HG03039 (cell line): ENCODE data around the gene RPTOR.

Experiments
- ATAC-seq: cut with Tn5 transposase; IDR thresholded peaks from one replicate; pipeline ENCODE4 v1.9.1; 2021; ENCODE audit warnings: mild to moderate bottlenecking, moderate library complexity; ENCODE audit not compliant: unreplicated experiment

The RPTOR gene

DNA sequence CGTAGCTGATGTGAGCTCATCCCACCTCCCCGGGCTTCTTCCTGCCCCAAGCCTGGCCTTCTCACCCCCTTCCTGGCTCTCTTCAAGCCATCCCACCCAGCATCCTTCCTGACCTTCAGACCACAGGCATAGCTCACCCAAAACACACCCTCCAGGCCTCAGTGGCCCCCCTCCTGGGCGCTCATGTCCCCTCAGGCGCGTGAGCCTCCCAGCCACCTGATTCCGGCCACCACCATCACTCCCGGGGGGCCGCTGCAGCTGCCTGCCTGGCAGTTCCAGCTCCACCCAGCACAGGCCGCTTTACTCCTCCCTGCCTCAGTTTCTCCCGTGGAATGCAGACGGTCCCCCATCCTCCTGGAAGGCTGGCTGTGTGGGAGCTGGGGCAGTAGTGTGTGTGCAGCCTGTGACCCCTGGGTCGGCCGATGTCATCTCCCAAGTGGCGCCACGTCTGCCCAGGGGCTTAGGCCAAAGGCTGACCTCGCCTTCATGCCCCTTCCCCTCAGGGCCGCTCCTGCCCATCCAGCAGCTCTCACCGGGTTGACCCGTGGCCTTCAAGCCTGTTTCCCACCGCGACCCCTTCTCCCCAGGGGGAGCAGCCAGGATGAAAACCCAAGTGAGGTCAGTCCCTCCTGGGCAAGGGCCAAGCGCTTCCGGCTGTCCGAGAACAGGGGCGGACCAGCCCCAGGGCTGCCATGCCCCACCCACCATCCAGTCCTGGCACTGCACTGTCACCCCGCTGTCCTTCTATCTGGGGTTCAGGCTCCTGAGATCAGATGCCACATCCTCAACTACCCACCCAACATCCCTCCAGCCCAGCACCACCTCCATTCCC is 435.1 kb downstream of the RPTOR start:
- no peak for ATAC-seq

DNA sequence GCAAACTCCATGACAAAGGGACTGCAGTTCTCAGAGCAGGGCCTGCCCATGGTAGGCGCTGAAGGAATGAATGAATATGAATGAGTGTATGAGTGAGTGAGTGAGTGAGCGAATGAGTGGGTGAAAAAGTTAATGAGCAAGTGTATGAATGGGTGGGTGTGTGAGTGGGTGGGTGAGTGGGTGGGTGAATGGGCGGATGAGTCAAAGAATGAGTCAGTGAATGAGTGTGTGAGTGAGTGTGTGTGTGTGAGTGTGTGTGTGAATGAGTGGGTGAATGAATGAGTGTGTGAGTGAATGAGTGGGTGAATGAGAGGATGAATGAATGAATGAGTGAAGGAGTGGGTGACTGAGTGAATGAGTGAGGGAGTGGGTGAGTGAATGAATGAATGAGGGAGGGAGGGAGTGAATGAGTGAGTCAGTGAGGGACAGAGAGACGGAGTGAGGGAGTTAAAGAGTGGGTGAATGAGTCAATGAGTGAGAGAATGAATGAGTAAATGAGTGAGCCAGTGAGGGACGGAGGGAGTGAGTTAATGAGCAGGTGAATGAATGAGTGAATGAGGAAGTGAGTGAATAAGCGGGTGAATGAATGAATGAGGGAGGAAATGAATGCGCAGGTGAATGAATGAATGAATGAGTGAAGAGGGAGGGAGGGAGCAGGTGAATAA is 435.9 kb downstream of the RPTOR start:
- ATAC-seq = no peak

DNA sequence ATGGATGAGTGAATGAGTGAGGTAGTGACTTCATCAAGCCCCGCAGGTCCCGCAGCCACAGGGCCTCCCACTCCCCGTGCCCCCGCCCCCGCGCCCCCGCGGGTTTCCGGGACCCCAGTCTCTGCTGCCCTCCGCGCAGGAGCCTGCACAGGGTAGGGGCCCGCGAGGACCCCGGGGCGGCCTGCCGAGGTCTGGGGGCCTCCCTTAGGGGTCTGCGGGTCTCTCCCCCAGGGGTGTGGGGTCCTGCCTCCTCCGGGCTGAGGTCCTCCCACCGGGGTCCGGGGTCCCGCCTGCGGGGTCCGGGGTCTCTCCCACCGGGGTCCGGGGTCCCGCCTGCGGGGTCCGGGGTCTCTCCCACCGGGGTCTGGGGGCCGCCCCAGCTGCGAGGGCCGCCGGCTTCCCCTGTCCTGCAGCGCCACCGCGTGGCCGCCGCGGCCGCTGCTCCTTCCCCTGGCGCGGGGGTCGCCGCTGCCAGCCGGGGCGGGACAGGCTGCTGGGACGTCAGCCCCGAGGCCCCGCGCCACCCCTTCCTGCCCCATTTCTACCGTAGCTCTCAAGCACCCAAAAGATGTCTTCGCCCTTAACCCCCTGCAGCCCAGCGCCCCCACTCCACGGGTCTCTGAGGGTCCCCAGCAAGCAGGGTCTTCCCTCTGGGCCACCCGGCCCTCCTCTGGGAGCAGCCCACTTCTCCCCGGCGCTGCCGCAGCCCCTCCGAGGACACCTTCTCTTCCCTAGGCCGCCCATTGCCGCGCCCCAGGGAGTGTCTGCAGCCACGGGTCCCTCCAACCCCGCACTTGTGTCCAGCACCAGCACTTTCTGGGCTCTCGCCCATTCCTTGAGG is 436.6 kb downstream of the RPTOR start:
- ATAC-seq = no peak

DNA sequence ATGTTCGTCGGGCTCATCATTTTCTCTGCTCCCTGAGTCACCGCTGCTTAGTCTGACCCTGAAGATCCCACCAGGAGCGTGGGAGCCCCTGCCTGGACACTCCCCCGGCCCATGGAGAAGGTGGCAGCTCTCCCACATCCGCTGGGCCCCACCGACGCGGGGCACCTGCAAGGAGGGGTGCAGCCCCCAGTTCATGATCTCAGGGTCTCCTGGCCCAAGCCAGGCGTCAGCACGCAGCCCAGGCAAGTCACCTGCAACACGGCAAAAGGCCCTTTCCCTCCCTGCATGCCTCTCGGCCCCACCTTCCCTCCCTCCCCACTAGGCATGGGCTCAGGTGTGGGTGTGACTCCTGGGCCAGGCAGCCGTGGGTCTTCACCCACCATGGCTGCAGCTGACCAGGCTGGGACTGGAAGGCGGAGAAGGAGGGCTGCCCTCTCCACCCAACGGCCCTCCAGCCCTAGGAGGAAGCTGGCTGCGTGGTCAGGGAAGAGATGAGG is 437.3 kb downstream of the RPTOR start:
- ATAC-seq = no peak

DNA sequence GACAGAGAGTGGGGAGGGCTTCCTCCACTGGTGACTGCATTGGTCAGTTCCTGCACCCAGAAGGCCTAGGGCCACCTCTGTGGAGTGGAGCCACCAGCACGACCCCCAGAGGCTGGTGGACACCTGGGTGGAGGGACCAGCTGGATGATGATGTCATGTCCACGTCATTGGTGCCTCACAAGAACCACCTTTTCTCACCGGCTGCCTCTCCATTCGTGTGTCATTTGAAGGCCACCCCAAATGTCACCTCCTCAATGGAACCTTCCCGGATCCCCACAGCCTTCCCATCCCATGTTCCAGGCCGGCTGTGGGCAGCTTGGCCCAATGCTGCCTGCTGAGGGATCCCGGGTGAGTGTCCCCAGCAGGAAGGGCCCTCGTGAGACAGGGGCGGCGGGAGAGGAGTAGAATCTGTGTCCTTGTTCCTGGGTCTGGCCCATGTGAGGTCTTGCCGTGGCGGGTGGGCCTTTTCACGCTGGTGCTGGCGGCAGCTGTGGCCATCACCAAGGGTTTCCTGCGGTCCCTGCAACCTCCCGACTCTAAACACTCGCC is 437.9 kb downstream of the RPTOR start:
- ATAC-seq = no peak

DNA sequence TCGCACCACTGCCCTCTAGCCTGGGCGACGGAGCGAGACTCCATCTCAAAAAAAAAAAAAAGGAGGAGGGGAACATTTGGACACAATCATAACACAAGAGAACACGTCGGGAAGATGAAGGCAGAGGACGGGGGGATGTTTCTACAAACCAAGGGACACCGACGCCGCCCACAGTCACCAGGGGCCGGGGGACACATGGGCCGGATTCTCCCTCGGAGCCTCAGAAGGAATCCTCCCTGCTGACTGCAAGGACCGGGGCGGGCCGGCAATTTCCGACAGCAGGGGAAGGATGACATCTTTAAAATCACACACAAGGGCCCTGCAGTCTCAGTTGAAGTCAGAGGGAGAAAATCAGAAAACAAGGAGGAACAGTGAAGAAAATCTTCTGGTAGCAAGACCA is 438.9 kb downstream of the RPTOR start:
- ATAC-seq = no peak

DNA sequence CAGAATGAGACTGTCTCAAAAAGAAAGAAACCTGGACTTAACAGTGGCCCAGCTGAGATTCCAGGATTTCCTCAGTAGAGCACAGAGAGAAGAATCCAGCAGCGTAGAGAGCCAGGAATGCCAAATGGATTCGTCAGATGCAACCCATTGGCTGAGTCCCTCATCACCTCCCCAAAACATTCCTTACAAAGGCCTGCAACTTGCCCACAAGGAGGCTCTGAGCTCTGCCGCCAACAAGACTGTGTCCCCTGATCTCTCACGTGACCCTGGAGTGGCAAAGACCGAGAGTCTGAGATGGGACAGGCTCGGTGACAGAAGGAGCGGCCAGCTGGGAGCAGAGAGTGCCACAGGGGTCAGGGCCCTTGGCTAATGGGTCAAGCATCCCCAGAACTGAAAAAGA is 440.1 kb downstream of the RPTOR start:
- no peak for ATAC-seq

DNA sequence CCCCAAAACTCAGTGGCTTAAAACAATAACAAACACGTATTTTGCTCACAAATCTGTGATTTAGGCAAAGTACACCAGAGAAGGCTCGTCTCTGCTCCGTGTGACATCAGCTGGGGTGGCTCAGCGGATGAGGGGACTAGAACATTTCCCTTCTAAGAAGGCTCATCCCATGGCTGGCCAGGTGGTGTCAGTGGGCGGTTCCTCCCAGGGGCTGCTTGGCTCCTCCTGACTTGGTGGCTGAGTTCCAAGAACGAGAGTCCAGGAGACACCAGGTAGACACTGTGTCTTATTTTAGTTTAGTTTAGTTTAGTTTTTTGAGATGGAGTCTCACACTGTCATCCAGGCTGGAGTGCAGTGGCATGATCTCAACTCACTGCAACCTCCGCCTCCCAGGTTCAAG is 441.4 kb downstream of the RPTOR start:
- no peak for ATAC-seq

DNA sequence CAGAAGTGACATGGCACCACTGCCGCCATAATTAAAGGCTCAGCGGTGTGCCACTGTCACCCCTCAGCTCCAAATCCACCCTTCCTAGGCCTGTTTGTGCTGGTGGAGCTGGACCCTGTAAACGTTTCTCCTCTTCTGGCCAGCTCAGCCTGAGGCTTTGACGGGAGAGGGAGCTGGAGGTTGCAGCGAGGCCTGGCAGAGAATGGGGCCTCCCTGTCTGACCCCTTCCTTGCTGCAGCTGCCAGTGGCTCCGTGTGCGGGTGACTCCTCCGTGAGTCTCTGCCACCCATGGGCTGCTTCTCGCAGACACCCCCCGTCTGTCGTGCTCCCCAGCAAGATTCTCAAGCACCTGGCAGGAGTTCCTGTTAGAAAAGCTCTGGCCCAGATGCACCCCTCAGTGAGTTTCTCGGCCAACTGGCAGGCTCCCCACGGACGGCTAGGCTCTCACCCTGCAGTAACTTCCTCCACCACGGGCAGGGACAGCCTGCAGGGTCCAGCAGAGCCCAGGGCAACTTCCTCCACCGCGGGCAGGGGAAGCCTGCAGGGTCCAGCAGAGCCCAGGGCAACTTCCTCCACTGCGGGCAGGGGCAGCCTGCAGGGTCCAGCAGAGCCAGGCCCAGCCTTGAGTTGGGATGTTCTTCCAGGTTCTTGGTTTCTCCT is 442.3 kb downstream of the RPTOR start:
- no peak for ATAC-seq

DNA sequence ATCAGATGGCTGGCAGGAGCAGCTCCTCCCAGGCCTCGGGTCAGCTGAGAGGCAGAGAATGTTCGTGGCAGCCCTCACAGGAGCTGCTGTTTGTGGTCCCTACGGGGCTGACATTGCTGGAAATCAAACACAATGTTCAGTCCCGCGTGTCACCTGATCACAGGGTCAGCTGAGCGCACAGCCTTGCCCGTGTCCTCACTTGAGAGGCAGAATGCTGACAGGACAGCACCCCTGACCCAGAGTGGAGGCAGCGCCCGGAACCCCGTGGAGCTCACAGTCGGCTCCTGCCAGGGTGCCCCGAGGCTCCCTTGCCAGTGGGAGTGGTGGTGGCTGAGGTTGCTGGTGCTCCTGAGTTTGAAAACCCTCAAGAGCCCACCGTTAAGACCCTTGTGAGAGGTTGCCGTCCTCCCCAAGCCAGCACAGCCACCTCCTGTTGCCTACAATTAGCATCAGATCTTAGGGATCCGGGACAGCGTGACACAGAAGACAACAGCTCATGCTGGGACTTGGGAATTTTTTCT is 443.4 kb downstream of the RPTOR start:
- no peak for ATAC-seq

DNA sequence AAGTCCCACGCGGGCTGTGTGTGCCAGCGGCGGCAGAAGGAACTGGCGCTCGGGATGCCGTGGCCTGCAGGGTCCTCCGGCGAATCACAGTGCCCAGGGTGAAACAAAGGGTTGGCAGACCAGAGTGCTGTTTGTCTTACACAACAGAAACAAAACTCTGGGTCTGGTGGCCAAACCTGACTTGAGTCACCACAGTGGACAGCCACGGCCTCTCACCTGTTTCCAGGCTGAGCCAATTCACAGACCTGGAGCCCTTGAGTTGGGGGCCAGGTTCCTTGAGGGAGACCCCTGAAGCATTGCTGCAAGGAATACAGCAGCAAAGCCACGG is 444.9 kb downstream of the RPTOR start:
- no peak for ATAC-seq

DNA sequence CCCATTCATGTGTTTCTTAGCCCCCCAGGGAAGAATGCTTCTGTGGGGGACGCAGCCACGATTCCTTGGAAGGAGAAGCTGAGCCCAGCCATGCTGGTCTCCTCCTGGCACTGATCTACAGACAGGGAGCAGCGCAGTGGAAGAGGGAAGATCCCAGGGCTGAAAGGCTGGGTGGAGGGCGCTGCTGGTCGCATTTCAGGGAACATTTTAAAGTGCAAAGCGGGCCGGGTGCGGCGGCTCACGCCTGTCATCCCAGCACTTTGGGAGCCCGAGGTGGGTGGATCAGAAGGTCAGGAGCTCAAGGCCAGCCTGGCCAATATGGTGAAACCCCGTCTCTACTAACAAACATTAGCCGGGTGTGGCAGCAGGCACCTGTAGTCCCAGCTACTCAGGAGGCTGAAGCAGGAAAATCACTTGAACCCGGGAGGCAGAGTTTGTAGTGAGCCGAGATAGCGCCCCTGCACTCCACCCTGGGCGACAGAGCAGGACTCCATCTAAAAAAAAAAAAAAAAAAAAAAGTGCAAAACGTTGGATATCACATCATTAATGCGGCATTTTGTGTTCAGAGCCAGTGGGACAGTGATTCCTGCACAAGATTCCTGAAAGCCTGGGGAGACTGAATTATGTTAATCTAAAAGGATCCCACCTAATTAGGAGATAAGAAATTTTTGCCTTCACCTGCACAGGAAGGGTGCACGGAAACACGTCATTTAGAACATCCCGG is 446.4 kb downstream of the RPTOR start:
- ATAC-seq = no peak

DNA sequence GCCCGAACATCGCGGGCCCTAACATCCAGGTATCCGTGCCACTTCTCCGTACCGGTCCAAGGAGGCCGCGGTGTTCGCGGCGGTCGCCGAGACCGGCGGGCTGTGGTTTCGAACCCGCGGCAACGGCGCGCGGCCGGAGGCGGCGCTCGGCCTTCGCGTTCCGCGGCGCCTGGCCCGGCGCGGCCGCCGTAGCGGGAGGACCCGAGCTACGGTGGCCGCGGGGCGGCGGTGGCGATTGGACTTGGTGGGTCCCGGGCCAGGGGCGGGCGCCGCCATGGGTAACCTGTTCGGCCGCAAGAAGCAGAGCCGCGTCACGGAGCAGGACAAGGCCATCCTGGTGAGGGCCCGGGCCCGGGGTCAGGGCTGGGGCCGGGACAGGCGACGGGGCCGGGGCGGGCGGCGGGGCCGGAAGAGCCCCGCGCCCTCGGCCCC is 447.0 kb downstream of the RPTOR start, which contains the start of gene CHMP6:
Gene CHMP6, plus strand, starts transcription at position 197 of the 432 bp plus-strand sequence. Its CDS starts 78 bp downstream, at position 275.
- ATAC-seq = peak; percentile 52

DNA sequence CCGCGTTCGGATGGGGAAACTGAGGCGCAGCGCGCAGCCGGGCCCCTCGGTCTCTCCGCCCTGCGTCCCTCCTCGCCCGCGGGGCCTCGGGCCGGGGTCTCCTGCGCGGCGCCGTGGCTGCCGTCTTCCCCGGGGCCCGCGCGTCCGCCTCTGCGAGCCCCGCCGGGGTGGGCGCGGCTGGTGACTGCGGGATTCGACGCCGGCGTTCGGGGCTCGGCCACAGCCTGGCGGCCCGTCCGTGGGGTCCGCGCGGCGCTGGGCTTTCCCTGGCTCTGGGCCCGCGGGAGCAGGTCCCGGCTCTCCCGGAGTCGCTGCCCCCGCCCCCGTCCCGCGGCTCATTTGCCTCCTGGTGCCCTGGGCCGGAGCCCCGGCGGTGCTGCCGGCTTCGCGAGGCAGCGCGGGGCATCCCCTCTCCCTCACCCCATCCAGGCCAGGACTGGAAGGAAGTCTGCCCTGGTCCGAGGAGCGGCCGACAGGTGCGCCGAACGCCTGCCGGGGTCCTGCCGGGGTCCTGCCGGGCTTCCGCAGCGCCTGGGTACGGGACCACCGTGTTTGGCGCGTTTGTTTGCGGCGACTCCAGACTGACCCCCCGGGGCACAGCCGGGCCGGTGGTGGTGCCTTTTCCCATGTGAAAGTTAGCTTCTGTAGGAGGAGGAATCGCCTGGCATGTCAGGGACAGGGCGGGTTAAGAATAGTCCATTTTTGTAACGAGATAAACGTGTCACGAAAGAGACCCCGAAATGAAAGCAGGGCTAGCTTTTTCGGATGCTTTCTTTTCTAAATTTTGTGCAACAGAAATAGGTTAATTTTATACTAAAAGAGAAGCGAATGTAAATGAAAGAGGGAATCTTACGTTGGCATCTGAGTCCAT is 447.7 kb downstream of the RPTOR start:
- peak; percentile 8 for ATAC-seq

DNA sequence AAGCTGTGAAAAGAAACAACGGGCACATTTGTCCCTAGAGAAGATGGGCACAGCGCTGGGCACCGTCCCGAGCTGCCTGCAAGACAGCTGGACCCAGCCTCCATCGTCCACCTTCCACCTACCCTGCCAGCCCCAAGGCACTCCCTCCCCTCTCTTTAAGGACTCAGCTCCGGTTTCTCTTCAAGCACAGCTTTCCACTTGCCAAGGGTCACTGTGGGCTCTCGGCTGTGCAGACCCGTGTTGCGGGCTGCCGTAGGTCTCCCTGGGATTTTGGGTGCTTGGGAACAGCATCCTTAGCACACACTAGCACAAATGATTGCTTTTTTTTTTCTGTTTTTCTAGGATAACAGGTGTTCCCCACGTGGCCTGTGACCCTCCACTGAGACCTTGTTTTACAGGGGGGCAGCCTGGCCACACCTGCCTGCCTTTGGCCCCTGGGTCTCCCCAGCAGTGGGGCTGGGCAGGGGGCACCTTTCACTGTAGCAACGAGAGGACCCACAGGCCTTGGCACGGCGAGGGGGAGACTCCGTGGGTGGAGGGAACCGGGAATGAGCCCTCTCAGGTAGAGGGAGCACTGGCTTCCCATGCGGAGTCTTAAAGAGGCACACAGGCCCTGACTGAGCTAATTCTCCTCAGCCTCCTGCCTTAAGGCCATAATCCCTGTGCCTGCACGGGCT is 448.4 kb downstream of the RPTOR start:
- no peak for ATAC-seq

DNA sequence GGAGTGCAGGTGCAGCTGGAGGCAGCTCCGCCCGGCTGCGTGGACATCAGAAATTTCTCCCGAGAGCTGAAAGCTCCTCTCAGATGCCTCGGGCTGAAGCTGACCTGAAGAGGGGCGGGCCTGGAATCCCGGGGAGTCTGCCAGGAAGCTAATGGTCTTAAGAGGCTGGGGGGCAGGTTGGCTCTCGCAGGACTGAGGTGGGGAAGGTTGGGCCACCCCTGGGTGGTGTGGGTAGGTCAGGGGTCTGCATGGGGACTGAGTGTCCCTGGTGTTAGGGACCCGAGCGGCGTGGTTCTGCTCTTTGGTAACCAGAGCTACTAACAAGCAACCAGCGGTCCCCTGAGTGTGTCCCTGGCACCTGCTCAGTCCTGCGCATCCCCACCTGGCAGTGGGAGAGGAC is 450.5 kb downstream of the RPTOR start:
- no peak for ATAC-seq

DNA sequence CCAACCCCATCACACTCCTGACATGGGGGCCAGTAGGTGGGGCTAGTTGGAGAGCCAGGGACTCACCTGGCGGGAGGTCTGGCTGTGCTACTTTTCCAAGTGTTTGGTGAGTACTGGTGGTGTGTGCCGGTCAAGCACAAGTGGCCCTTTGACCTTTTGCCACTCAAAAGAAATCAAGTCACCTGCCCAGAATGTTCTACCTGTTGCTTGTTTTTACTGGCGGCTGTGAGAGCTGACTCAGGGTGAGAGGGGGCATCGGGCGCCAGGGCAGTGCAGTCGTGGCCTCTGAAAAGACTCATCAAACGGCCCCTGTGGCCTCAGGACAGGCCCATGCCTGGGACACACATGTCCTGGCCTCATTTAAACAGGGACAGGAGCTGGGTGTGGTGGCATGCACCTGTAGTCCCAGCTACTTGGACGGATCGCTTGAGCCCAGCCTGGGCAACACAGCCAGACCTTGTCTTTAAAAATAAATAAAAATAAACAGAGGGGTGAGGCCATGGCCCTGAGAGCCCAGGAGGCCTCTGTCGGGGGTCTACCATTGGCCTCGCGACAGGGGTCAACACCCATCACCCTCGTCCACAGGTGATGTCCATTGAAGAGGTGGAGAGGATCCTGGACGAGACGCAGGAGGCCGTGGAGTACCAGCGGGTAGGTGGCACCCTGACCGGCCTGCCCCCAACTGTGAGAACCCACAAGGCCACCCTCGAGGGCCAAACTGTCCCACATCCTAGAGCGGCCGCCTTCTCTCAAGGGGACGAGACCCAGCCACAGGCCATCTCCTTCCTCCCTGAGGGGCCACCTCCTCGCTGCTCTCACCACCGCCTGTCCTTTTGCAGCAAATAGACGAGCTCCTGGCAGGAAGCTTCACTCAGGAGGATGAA is 452.0 kb downstream of the RPTOR start:
- no peak for ATAC-seq
